NCI-H2196 (cell line): ENCODE results near the gene ARSA.
"Not testable (repeated sequence)": the region's sequence is repeated elsewhere in the genome, so short reads cannot be mapped to it uniquely, and the experiment has no call there.

ENCODE experiments used
- DNase-seq: peaks from one replicate; lab custom pipeline; 2025; ENCODE audit not compliant: unreplicated experiment; lab: John Stamatoyannopoulos, UW

Gene ARSA

GRCh38 chr22:50656122-50657070 lies 28.4 kb upstream of the ARSA start:
- no peak for DNase-seq

DNA sequence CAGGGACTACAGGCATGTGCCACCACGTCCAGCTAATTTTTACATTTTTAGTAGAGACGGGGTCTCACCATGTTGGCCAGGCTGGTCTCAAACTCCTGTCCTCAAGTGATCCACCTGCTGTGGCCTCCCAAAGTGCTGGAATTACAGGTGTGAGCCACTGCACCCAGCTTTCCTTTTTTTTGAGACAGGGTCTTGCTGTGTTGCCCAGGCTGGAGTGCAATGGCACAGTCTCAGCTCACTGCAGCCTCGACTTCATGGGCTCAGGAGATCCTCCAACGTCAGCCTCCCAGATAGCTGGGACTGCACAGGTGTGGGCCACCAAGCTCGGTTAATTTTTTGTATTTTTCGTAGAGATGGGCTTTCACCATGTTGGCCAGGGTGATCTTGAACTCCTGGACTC lies 26.7 kb upstream of the ARSA start:
- not testable (repeated sequence) for DNase-seq

DNA sequence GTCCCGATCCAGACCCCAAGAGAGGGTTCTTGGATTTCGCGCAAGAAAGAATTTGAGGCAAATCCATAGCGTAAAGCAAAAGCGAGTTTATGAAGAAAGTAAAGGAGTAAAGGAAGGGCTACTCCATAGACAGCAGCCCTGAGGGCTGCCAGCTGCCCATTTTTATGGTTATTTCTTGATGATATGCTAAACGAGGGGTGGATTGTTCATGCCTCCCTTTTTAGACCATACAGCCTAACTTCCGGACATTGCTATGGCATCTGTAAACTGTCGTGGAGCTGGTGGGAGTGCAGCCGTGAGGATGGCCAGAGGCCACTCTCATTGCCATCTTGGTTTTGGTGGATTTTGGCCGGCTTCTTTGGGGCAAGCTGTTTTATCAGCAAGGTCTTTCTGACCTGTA lies 25.3 kb upstream of the ARSA start:
- no peak for DNase-seq

DNA sequence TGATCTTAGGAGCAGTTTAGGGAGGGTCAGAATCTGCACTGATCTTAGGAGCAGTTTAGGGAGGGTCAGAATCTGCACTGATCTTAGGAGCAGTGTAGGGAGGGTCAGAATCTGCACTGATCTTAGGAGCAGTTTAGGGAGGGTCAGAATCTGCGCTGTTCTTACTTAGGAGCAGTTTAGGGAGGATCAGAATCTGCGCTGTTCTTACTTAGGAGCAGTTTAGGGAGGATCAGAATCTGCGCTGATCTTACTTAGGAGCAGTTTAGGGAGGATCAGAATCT lies 15.8 kb upstream of the ARSA start:
- DNase-seq, result not testable (repeated sequence)

GRCh38 chr22:50643021-50643820 lies 15.3 kb upstream of the ARSA start:
- not testable (repeated sequence) for DNase-seq

GRCh38 chr22:50641696-50642607 lies 14.0 kb upstream of the ARSA start:
- no peak for DNase-seq

GRCh38 chr22:50640857-50641647 lies 13.1 kb upstream of the ARSA start:
- DNase-seq, result no peak

- not testable (repeated sequence) for DNase-seq
Measured at GRCh38 chr22:50640296-50640695, 12.3 kb upstream of the ARSA start.

DNA sequence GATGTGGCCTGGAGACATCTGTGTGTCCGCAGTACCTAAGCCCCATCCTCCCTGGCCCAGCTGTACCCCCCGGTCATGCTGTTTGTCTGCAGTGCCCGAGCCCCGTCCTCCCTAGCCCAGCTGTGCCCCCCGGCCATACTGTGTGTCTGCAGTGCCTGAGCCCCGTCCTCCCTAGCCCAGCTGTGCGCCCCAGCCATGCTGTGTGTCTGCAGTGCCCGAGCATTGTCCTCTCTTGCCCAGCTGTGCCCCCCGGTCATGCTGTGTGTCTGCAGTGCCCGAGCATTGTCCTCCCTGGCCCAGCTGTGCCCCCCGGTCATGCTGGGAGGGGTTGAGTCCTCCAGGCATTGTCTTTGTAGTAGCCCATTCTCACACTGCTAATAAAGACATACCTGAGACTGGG lies 7.6 kb upstream of the ARSA start:
- no peak for DNase-seq

- no peak for DNase-seq
Measured at GRCh38 chr22:50633771-50634170, 5.8 kb upstream of the ARSA start.

DNA sequence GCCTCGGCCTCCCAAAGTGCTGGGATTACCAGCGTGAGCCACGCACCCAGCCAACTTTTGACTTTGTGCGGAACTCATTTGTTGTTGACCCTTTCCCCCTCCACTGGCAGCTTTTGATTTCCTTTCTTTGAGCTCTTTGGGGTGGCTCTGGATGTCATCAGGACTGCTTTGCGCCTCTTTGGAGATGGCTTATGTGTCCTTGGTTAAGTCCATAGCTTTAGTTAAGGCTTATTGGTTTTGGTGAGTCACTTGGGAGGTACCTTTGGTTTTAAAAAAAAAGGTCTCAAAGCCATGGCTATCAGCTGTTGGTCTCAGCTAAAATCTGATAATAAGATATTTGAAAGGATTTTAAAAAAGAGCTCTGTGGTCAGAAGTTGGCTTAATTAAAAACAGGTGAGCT lies 5.1 kb upstream of the ARSA start:
- DNase-seq, result no peak

GRCh38 chr22:50630376-50630775 lies 2.4 kb upstream of the ARSA start:
- no peak for DNase-seq

DNA sequence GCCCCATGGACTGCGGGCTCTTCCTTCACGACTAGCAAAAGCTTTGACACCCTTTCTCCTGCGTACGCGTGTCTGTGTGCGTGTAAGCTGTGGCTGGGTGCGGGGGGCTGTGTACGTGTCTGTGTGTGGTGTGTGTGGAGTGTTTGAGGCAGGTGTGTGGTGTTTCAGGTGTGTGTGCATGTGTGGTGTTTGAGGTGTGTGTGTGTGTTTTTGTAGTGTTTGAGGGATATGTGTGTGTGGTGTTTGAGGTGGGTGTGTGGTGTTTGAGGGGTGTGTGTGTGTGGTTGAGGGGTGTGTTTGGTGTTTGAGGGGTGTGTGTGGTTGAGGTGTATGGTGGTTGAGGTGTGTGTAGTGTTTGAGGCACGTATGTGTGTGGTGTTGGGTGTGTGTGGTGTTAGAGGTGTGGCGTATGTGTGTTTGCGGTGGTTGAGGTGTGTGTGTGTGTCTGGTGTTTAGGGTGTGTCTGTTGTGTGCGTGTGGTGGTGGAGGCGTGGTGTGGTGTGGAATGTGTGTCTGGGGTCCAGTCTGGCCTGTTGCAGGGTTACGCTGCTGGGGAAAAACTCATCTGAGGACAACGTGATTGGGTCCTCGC lies 687 bp upstream of the ARSA start:
- DNase-seq, result no peak

GRCh38 chr22:50626850-50627641 lies 906 bp downstream of the ARSA start:
- no peak for DNase-seq

GRCh38 chr22:50626314-50626849 lies 1.6 kb downstream of the ARSA start:
- DNase-seq, result no peak

- DNase-seq, result no peak
Measured at GRCh38 chr22:50625568-50626313, 2.2 kb downstream of the ARSA start.

GRCh38 chr22:50625131-50625567 lies 2.8 kb downstream of the ARSA start:
- DNase-seq, result no peak
